Keratinocyte (primary cell): ENCODE results near the gene DENND4C.

Experiments used
- CTCF ChIP-seq, 3 experiments: IDR thresholded peaks in 1 of 3; conservative IDR thresholded peaks in 1 of 3; optimal IDR thresholded peaks in 1 of 3; 2 replicates in 2 of 3; 3 replicates in 1 of 3; pipeline versions ENCODE3 to v1.5.1; 2011; ENCODE audit warnings: low read length in 3 of 3, mild to moderate bottlenecking in 3 of 3, moderate library complexity in 2 of 3, control low read depth in 1 of 3, inconsistent platforms in 1 of 3; ENCODE audit not compliant: insufficient read depth in 2 of 3; ENCODE audit errors: extremely low read depth in 1 of 3
- EZH2 ChIP-seq: IDR thresholded peaks from one replicate; pipeline ENCODE4 v1.6.1; 2012; ENCODE audit warnings: inconsistent platforms, mild to moderate bottlenecking, low read length, moderate library complexity

GRCh38 chr9:19336166-19336565, 105.7 kb downstream of the DENND4C start:
- TF ChIP-seq CTCF (optimal IDR thresholded peaks at IDR 0.05 in 1 of 3, IDR thresholded peaks at IDR 0.05 in 1 of 3, conservative IDR thresholded peaks at IDR 0.05 in 1 of 3; ENCODE audit: extremely low read depth in 1 of 3, insufficient read depth in 2 of 3, low read length in 3 of 3) (no peak), EZH2 (no peak)
